Mesendoderm (in vitro differentiated cells): ENCODE data around the gene OPRL1.

Experiments used
- DNase-seq: peaks from one replicate; pipeline ENCODE4 v3.0.0; 2013
- H2AK5ac ChIP-seq: 2 replicates; pipeline ENCODE4 v1.6.1; 2013; ENCODE audit warnings: low read length, inconsistent platforms
- H2BK120ac ChIP-seq: 2 replicates; pipeline ENCODE4 v1.6.1; 2013; ENCODE audit warnings: low read depth, mild to moderate bottlenecking, low read length, moderate library complexity, mixed read lengths
- H2BK15ac ChIP-seq: replicated peaks from 2 replicates; pipeline ENCODE4 v1.6.1; 2013; ENCODE audit warnings: low read depth, mild to moderate bottlenecking, moderate library complexity
- H2BK5ac ChIP-seq: 2 replicates; pipeline ENCODE4 v1.6.1; 2013; ENCODE audit warnings: low read length, inconsistent platforms
- H3K18ac ChIP-seq: 2 replicates; pipeline ENCODE4 v1.6.1; 2013; ENCODE audit warnings: mild to moderate bottlenecking, low read length, mixed read lengths
- H3K23ac ChIP-seq: one replicate; pipeline ENCODE4 v1.6.1; 2013; ENCODE audit warnings: low read length
- H3K27ac ChIP-seq: 2 replicates; pipeline ENCODE4 v1.5.1; 2013; ENCODE audit warnings: low read depth, mild to moderate bottlenecking, inconsistent platforms, low read length, moderate library complexity
- H3K27me3 ChIP-seq: 2 replicates; pipeline ENCODE4 v1.6.1; 2013; ENCODE audit warnings: low read length, control low read depth, mild to moderate bottlenecking, inconsistent platforms; ENCODE audit not compliant: insufficient read depth, poor library complexity
- H3K36me3 ChIP-seq: 2 replicates; pipeline ENCODE4 v1.6.1; 2013; ENCODE audit warnings: low read length, inconsistent platforms; ENCODE audit not compliant: control insufficient read depth, insufficient read depth
- H3K4ac ChIP-seq: one replicate; pipeline ENCODE4 v1.6.1; 2013; ENCODE audit warnings: low read depth, mild to moderate bottlenecking, low read length, moderate library complexity
- H3K4me1 ChIP-seq: 2 replicates; pipeline ENCODE4 v1.6.1; 2013; ENCODE audit warnings: low read depth, low read length, inconsistent platforms; ENCODE audit not compliant: control insufficient read depth
- H3K4me2 ChIP-seq: 2 replicates; pipeline ENCODE4 v1.6.1; 2013; ENCODE audit warnings: low read length
- H3K4me3 ChIP-seq: 2 replicates; pipeline ENCODE4 v1.5.1; 2013; ENCODE audit warnings: mild to moderate bottlenecking, low read length
- H3K56ac ChIP-seq: one replicate; pipeline ENCODE4 v1.6.1; 2013; ENCODE audit warnings: low read length
- H3K79me1 ChIP-seq: 2 replicates; pipeline ENCODE4 v1.6.1; 2013; ENCODE audit warnings: low read length, inconsistent platforms
- H3K79me2 ChIP-seq: 2 replicates; pipeline ENCODE4 v1.6.1; 2013; ENCODE audit warnings: mild to moderate bottlenecking, low read length; ENCODE audit not compliant: control insufficient read depth, insufficient read depth
- H3K9ac ChIP-seq: 2 replicates; pipeline ENCODE4 v1.6.1; 2013; ENCODE audit warnings: low read length, inconsistent platforms
- H4K5ac ChIP-seq: one replicate; pipeline ENCODE4 v1.6.1; 2013; ENCODE audit warnings: low read length
- H4K8ac ChIP-seq: one replicate; pipeline ENCODE4 v1.6.1; 2013; ENCODE audit warnings: low read depth, mild to moderate bottlenecking, control low read depth, low read length, moderate library complexity
- WGBS: extraction: QIAGEN DNeasy Blood & Tissue Kit; methylation state at CpG from one replicate; pipeline ENCODE4 v1.1.7; 2013; ENCODE audit warnings: low lambda C conversion rate, missing lambda C conversion rate; ENCODE audit not compliant: insufficient coverage; ENCODE audit errors: extremely low coverage; 5-methylcytosine and 5-hydroxymethylcytosine counted together

Gene OPRL1

GRCh38 chr20:64064145-64064698 is 15.7 kb upstream of the OPRL1 start:
- no peak overlapping the region for H3K23ac ChIP-seq
- no peak overlapping the region for H2BK15ac ChIP-seq
- no peak overlapping the region for H2BK120ac ChIP-seq
- H3K27ac ChIP-seq = no peak overlapping the region
- peak overlapping the region; percentile 84 for H3K4me2 ChIP-seq
- H3K9ac ChIP-seq = peak overlapping the region; percentile 90
- no CpG with 5 or more reads among the region's 12 CpGs for WGBS
- no peak overlapping the region for H4K5ac ChIP-seq
- H2AK5ac ChIP-seq = no peak overlapping the region
- no peak overlapping the region for H4K8ac ChIP-seq
- H3K79me1 ChIP-seq = peaks cover 2% of the 10 kb centered on the region
- no peak overlapping the region for H3K4me3 ChIP-seq
- no peak overlapping the region for H3K4ac ChIP-seq
- peak overlapping the region; percentile 91 for H3K56ac ChIP-seq
- H2BK5ac ChIP-seq = no peak overlapping the region
- H3K27me3 ChIP-seq = no peaks in the 10 kb centered on the region
- no peaks in the 10 kb centered on the region for H3K36me3 ChIP-seq
- H3K4me1 ChIP-seq = peaks cover 3% of the 10 kb centered on the region
- DNase-seq = no peak
- no peak overlapping the region for H3K18ac ChIP-seq
- H3K79me2 ChIP-seq = no peaks in the 10 kb centered on the region

- Histone ChIP-seq H3K27ac (no peak overlapping the region), H2BK15ac (no peak overlapping the region), H3K4me1 (peaks cover 3% of the 10 kb centered on the region), H3K27me3 (no peaks in the 10 kb centered on the region), H4K8ac (no peak overlapping the region), H2BK120ac (no peak overlapping the region), H3K79me1 (peaks cover 2% of the 10 kb centered on the region), H2BK5ac (no peak overlapping the region), H3K4ac (no peak overlapping the region), H3K9ac (no peak overlapping the region), H3K4me2 (no peak overlapping the region), H3K56ac (peak overlapping the region; percentile 3), H4K5ac (no peak overlapping the region), H2AK5ac (no peak overlapping the region), H3K4me3 (no peak overlapping the region), H3K23ac (no peak overlapping the region), H3K18ac (no peak overlapping the region), H3K79me2 (no peaks in the 10 kb centered on the region), H3K36me3 (no peaks in the 10 kb centered on the region)
- WGBS = no CpG with 5 or more reads among the region's 27 CpGs
- DNase-seq = no peak
These were observed 14.6 kb upstream of the OPRL1 start for GRCh38 chr20:64065062-64065973.

GRCh38 chr20:64065974-64066343 is 13.9 kb upstream of the OPRL1 start:
- Histone ChIP-seq H3K27ac (no peak overlapping the region), H3K4me1 (peaks cover 3% of the 10 kb centered on the region), H3K56ac (no peak overlapping the region), H4K8ac (no peak overlapping the region), H3K23ac (no peak overlapping the region), H2BK5ac (no peak overlapping the region), H2BK15ac (no peak overlapping the region), H3K79me1 (peaks cover 2% of the 10 kb centered on the region), H3K9ac (no peak overlapping the region), H4K5ac (no peak overlapping the region), H3K79me2 (no peaks in the 10 kb centered on the region), H2AK5ac (no peak overlapping the region), H3K4ac (no peak overlapping the region), H3K27me3 (no peaks in the 10 kb centered on the region), H3K36me3 (no peaks in the 10 kb centered on the region), H3K4me3 (no peak overlapping the region), H3K4me2 (no peak overlapping the region), H2BK120ac (no peak overlapping the region), H3K18ac (no peak overlapping the region)
- DNase-seq = peak; percentile 89
- no CpG with 5 or more reads among the region's 5 CpGs for WGBS

GRCh38 chr20:64067005-64067632 is 12.8 kb upstream of the OPRL1 start:
- H4K5ac ChIP-seq = no peak overlapping the region
- H3K9ac ChIP-seq = no peak overlapping the region
- DNase-seq = no peak
- H3K4ac ChIP-seq = no peak overlapping the region
- H3K4me1 ChIP-seq = peaks cover 3% of the 10 kb centered on the region
- H3K4me2 ChIP-seq = no peak overlapping the region
- no peak overlapping the region for H3K18ac ChIP-seq
- H2BK5ac ChIP-seq = no peak overlapping the region
- no CpG with 5 or more reads among the region's 6 CpGs for WGBS
- H2BK120ac ChIP-seq = no peak overlapping the region
- H4K8ac ChIP-seq = no peak overlapping the region
- no peaks in the 10 kb centered on the region for H3K36me3 ChIP-seq
- H3K56ac ChIP-seq = no peak overlapping the region
- no peaks in the 10 kb centered on the region for H3K79me2 ChIP-seq
- H3K27ac ChIP-seq = no peak overlapping the region
- no peak overlapping the region for H3K23ac ChIP-seq
- H2AK5ac ChIP-seq = no peak overlapping the region
- H3K79me1 ChIP-seq = peaks cover 2% of the 10 kb centered on the region
- no peak overlapping the region for H2BK15ac ChIP-seq
- no peak overlapping the region for H3K4me3 ChIP-seq
- H3K27me3 ChIP-seq = no peaks in the 10 kb centered on the region

GRCh38 chr20:64067733-64068307 is 12.1 kb upstream of the OPRL1 start:
- no peak overlapping the region for H3K4ac ChIP-seq
- no peak overlapping the region for H4K5ac ChIP-seq
- peaks cover 3% of the 10 kb centered on the region for H3K4me1 ChIP-seq
- no CpG with 5 or more reads among the region's 12 CpGs for WGBS
- no peak overlapping the region for H3K4me3 ChIP-seq
- no peak overlapping the region for H3K4me2 ChIP-seq
- H3K27ac ChIP-seq = no peak overlapping the region
- H2AK5ac ChIP-seq = no peak overlapping the region
- no peak overlapping the region for H2BK5ac ChIP-seq
- H2BK120ac ChIP-seq = no peak overlapping the region
- H4K8ac ChIP-seq = no peak overlapping the region
- H3K27me3 ChIP-seq = no peaks in the 10 kb centered on the region
- no peak for DNase-seq
- no peak overlapping the region for H2BK15ac ChIP-seq
- no peak overlapping the region for H3K23ac ChIP-seq
- no peaks in the 10 kb centered on the region for H3K36me3 ChIP-seq
- H3K79me2 ChIP-seq = no peaks in the 10 kb centered on the region
- H3K9ac ChIP-seq = no peak overlapping the region
- peaks cover 2% of the 10 kb centered on the region for H3K79me1 ChIP-seq
- no peak overlapping the region for H3K18ac ChIP-seq
- no peak overlapping the region for H3K56ac ChIP-seq
